MM.1S (cell line): ENCODE results near the gene SEMA3E.

Experiments
- DNase-seq: peaks from one replicate; pipeline ENCODE4 v3.0.0-alpha.2; 2015
- H2AFZ ChIP-seq: fragments of 300-600 bp; sonication (generic); 2 replicates; pipeline ENCODE4 v1.6.0; 2016; ENCODE audit warnings: antibody characterized with exemption, low read length
- H3F3A ChIP-seq: fragments of 300-600 bp; sonication (generic); 2 replicates; pipeline ENCODE4 v1.6.1; 2016; ENCODE audit warnings: mild to moderate bottlenecking, antibody characterized with exemption, low read length, moderate library complexity, mixed read lengths; ENCODE audit not compliant: insufficient read depth
- H3K27ac ChIP-seq: fragments of 300-600 bp; sonication (generic); 2 replicates; pipeline ENCODE4 v1.5.1; 2016; ENCODE audit warnings: mild to moderate bottlenecking, low read length
- H3K27me3 ChIP-seq: fragments of 300-600 bp; sonication (generic); replicated peaks from 2 replicates; pipeline ENCODE4 v1.6.0; 2016; ENCODE audit warnings: low read length; ENCODE audit not compliant: insufficient read depth
- H3K36me3 ChIP-seq: fragments of 300-600 bp; sonication (generic); replicated peaks from 2 replicates; pipeline ENCODE4 v1.6.1; 2016; ENCODE audit warnings: mild to moderate bottlenecking, low read length, mixed read lengths; ENCODE audit not compliant: insufficient read depth
- H3K4me1 ChIP-seq: fragments of 300-600 bp; sonication (generic); 2 replicates; pipeline ENCODE4 v1.6.1; 2016; ENCODE audit warnings: low read length, mixed read lengths
- H3K4me2 ChIP-seq: fragments of 300-600 bp; sonication (generic); 2 replicates; pipeline ENCODE4 v1.6.0; 2016; ENCODE audit warnings: low read depth, low read length
- H3K4me3 ChIP-seq: fragments of 300-600 bp; sonication (generic); 2 replicates; pipeline ENCODE4 v1.5.1; 2016; ENCODE audit warnings: low read length, mixed read lengths
- H3K79me2 ChIP-seq: fragments of 300-600 bp; sonication (generic); 2 replicates; pipeline ENCODE4 v1.6.1; 2016; ENCODE audit warnings: mixed run types, low read length, mixed read lengths
- H3K9ac ChIP-seq: fragments of 300-600 bp; sonication (generic); 2 replicates; pipeline ENCODE4 v1.6.1; 2016; ENCODE audit warnings: low read length, mixed read lengths
- H3K9me2 ChIP-seq: fragments of 300-600 bp; sonication (generic); replicated peaks from 2 replicates; pipeline ENCODE4 v1.6.1; 2016; ENCODE audit warnings: mild to moderate bottlenecking, low read length, mixed read lengths; ENCODE audit not compliant: insufficient read depth
- H3K9me3 ChIP-seq: fragments of 300-600 bp; sonication (generic); replicated peaks from 2 replicates; pipeline ENCODE4 v1.6.1; 2016; ENCODE audit warnings: mild to moderate bottlenecking, low read length, mixed read lengths; ENCODE audit not compliant: insufficient read depth
- H4K20me1 ChIP-seq: fragments of 300-600 bp; sonication (generic); 2 replicates; pipeline ENCODE4 v1.6.1; 2016; ENCODE audit warnings: mild to moderate bottlenecking, low read length, moderate library complexity, mixed read lengths; ENCODE audit not compliant: insufficient read depth
- EZH2 ChIP-seq: fragments of 300-600 bp; sonication (generic); optimal IDR thresholded peaks from 2 replicates; pipeline ENCODE3; 2017; ENCODE audit warnings: low read depth, mild to moderate bottlenecking, antibody characterized with exemption, low read length, mixed read lengths
- EZH2phosphoT487 ChIP-seq: fragments of 300-600 bp; sonication (generic); IDR thresholded peaks from 2 replicates; pipeline ENCODE4 v1.6.1; 2018; ENCODE audit warnings: antibody characterized with exemption, low read length
- TF ChIP-seq, protein P1 (sequence below): fragments of 300-600 bp; sonication (generic); IDR thresholded peaks from 2 replicates; pipeline ENCODE4 v1.5.1; 2016; ENCODE audit warnings: antibody characterized with exemption, low read length, mixed read lengths

The SEMA3E gene

DNA sequence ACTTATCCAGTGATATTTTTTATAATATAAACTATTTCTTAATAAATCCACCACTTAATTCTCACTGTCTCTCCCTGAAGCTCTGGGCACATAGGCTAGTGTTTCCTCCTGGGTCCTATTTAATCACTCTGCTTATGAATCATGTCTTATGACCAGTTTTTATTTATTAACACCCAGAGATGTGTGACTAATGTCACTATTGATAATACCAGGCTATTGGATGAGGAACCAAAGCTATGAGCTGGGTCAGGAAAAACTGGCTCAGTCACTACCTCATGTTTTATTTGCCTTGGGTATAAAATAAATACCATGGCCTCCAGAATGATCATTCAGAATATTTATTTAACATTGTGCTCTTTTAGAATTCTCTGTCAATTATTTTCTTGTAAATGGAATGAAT lies 5.2 kb downstream of the SEMA3E start:
- no peaks in the 10 kb centered on the region for H3K36me3 ChIP-seq
- no peak overlapping the region for H3K27ac ChIP-seq
- no peak overlapping the region for H3K4me3 ChIP-seq
- H4K20me1 ChIP-seq = no peaks in the 10 kb centered on the region
- H3F3A ChIP-seq = no peaks in the 10 kb centered on the region
- no peak overlapping the region for H2AFZ ChIP-seq
- peaks cover 6% of the 10 kb centered on the region; the same call in 1 of the 2 replicates for H3K4me1 ChIP-seq
- no peaks in the 10 kb centered on the region for H3K9me2 ChIP-seq
- H3K9ac ChIP-seq = no peak overlapping the region
- no peaks in the 10 kb centered on the region for H3K9me3 ChIP-seq
- H3K4me2 ChIP-seq = no peak overlapping the region
- TF ChIP-seq, protein P1, sequence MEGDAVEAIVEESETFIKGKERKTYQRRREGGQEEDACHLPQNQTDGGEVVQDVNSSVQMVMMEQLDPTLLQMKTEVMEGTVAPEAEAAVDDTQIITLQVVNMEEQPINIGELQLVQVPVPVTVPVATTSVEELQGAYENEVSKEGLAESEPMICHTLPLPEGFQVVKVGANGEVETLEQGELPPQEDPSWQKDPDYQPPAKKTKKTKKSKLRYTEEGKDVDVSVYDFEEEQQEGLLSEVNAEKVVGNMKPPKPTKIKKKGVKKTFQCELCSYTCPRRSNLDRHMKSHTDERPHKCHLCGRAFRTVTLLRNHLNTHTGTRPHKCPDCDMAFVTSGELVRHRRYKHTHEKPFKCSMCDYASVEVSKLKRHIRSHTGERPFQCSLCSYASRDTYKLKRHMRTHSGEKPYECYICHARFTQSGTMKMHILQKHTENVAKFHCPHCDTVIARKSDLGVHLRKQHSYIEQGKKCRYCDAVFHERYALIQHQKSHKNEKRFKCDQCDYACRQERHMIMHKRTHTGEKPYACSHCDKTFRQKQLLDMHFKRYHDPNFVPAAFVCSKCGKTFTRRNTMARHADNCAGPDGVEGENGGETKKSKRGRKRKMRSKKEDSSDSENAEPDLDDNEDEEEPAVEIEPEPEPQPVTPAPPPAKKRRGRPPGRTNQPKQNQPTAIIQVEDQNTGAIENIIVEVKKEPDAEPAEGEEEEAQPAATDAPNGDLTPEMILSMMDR = no peak
- TF ChIP-seq EZH2phosphoT487 = no peak
- TF ChIP-seq EZH2 = no peak
- no peaks in the 10 kb centered on the region for H3K27me3 ChIP-seq
- no peak for DNase-seq
- no peaks in the 10 kb centered on the region for H3K79me2 ChIP-seq

DNA sequence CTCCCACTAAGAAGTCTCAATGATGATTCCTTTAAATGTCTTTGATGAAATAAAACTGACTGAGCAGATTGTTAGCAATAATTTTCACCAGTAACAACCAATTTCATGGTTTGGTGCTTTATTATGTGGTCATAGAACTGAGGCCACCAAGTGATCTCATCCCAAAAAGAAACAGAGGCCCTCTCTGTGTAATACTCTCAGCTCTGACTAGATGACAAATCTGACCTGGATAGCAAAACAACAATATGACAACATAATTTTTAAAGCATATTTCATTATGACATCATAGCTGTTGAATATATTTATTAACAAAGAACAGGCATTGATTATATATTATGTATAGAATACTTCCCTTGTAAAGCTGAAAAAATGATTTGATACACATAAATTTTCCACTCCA lies 5.9 kb downstream of the SEMA3E start:
- Histone ChIP-seq H2AFZ (no peak overlapping the region), H3K27me3 (no peaks in the 10 kb centered on the region), H3F3A (no peaks in the 10 kb centered on the region), H3K9ac (no peak overlapping the region), H3K4me2 (no peak overlapping the region), H3K36me3 (no peaks in the 10 kb centered on the region), H3K9me2 (no peaks in the 10 kb centered on the region), H4K20me1 (no peaks in the 10 kb centered on the region), H3K79me2 (no peaks in the 10 kb centered on the region), H3K9me3 (no peaks in the 10 kb centered on the region), H3K27ac (no peak overlapping the region), H3K4me1 (peaks cover 6% of the 10 kb centered on the region; the same call in 1 of the 2 replicates), H3K4me3 (no peak overlapping the region)
- no peak for DNase-seq
- TF ChIP-seq EZH2 (no peak), EZH2phosphoT487 (no peak)
- TF ChIP-seq, protein P1 = no peak

DNA sequence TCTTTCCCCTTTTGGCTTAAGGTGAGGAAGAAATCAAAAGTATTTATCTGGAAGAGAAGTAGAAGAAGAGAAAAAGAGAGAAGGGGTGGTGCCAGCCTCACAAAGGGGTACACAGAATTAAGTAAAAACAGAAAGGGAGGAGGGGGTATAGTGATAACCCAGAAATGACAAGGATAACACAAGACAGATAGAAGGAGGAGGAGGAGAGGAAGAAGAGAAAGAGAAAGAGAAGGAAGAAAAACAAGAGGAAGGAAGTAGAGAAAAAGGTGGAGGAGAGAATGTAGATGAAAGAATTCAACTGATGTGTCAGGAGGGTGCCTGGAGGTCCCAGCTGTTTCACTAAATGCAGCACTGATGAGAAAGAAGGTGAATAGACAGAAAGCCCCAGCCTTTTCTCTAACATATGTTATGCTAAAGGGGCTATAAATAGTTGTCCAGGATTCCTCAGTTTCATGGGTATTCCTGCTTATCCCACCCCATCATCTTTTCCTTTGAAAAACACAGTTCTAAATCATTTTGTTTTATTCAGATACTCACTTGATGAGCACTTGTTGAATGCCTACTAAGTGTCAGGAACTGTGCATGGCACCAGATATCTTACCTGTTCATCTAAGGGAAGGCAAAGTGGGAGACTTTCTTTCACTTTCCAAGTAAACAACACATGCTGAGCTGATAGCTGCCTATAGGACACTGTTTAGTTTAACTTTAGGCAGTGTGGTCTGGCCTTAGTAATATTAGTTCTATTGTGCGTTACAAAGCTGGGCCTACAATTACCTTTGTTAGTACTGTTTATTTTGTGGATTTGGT lies 8.0 kb downstream of the SEMA3E start:
- peak; percentile 51 for DNase-seq
- Histone ChIP-seq H3K4me3 (no peak overlapping the region), H3K79me2 (no peaks in the 10 kb centered on the region), H3K27me3 (no peaks in the 10 kb centered on the region), H3K9ac (no peak overlapping the region), H4K20me1 (no peaks in the 10 kb centered on the region), H3K27ac (no peak overlapping the region), H3K4me1 (peaks cover 6% of the 10 kb centered on the region; the same call in 1 of the 2 replicates), H3K4me2 (peak overlapping the region; percentile 22; the same call in 1 of the 2 replicates), H3K9me2 (no peaks in the 10 kb centered on the region), H3K36me3 (no peaks in the 10 kb centered on the region), H2AFZ (peak overlapping the region; percentile 30), H3F3A (no peaks in the 10 kb centered on the region), H3K9me3 (no peaks in the 10 kb centered on the region)
- TF ChIP-seq, protein P1 = no peak
- TF ChIP-seq EZH2 (no peak), EZH2phosphoT487 (no peak)
